Stomach (tissue), 9 donors: Measurements from ENCODE around the gene SCGB1D4. TPM values are rescaled to one million over a fixed set of nuclear protein-coding genes. Genes with fewer than 3 reads are reported as not detected.

Experiments used
- DNase-seq, 2 donors: peaks; one replicate each; pipeline versions ENCODE4 v3.0.0 to v3.0.0-alpha.2; 2013 to 2019
- H3K27ac ChIP-seq, 5 donors: fragments of 200-600 bp in 4 of 5; sonication (generic) in 4 of 5; one replicate each; pipeline ENCODE4 v1.5.1; 2013 to 2019; ENCODE audit warnings: mild to moderate bottlenecking in 1 of 5, moderate library complexity in 1 of 5
- H3K27me3 ChIP-seq, 3 donors: fragments of 200-600 bp; sonication (generic); one replicate each; pipeline ENCODE4 v1.5.1; 2017 to 2019; ENCODE audit warnings: mixed run types in 1 of 3
- H3K36me3 ChIP-seq, 4 donors: fragments of 200-600 bp; sonication (generic); 1 replicate in 3 of 4; 2 replicates in 1 of 4; pipeline ENCODE4 v1.5.1; 2016 to 2019
- H3K4me1 ChIP-seq, 4 donors: fragments of 200-600 bp; sonication (generic); one replicate each; pipeline ENCODE4 v1.5.1; 2016 to 2019
- H3K4me3 ChIP-seq, 4 donors: fragments of 200-600 bp; sonication (generic) in 3 of 4; one replicate each; pipeline ENCODE4 v1.5.1; 2016 to 2019; ENCODE audit warnings: mild to moderate bottlenecking in 1 of 4
- H3K9me3 ChIP-seq, 4 donors: fragments of 200-600 bp; sonication (generic); one replicate each; pipeline ENCODE4 v1.5.1; 2016 to 2019
- EP300 ChIP-seq: sonication (generic); formaldehyde crosslinking; IDR thresholded peaks from one replicate; pipeline ENCODE4 v1.6.1; 2017; ENCODE audit warnings: antibody characterized with exemption
- POLR2A ChIP-seq, 4 donors: fragments of 450-650 bp; IDR thresholded peaks; one replicate each; pipeline ENCODE4 v1.6.1; 2016; ENCODE audit warnings: antibody characterized with exemption in 4 of 4, control low read depth in 2 of 4, mild to moderate bottlenecking in 1 of 4, moderate library complexity in 1 of 4
- POLR2AphosphoS5 ChIP-seq, 3 donors: sonication (generic); formaldehyde crosslinking; IDR thresholded peaks; one replicate each; pipeline ENCODE4 v1.6.1; 2016; ENCODE audit warnings: antibody characterized with exemption in 3 of 3
- WGBS, 5 donors: extraction: QIAGEN DNeasy Blood & Tissue Kit in 3 of 5; methylation state at CpG; one replicate each; pipeline versions ENCODE4 v1.1.5 to v1.1.7; 2013 to 2018; 5-methylcytosine and 5-hydroxymethylcytosine counted together
- intact Hi-C: fragments of 100-400 bp; cut with DNase I; formaldehyde crosslinking; loops from one replicate; pipeline ENCODE4 v1.15.1; 2023; ENCODE audit warnings: low total_unique reads
- polyA plus RNA-seq, 3 donors: library from polyadenylated mRNA; stranded (reverse); fragments of 200-250 nt; gene quantifications; one replicate each; pipeline ENCODE4 v1.2.3, GENCODE V29; 2013
- total RNA-seq, 5 donors: library from RNA; depleted of rRNA; stranded (reverse); fragments of >200 nt; gene quantifications; one replicate each; pipeline versions ENCODE4 v1.1.0 to v1.2.3, GENCODE V29; 2014 to 2016
- TF ChIP-seq, protein P1 (sequence below), 7 experiments: fragments of 450-650 bp in 4 of 7; fragments of 200-600 bp in 3 of 7; sonication (generic) in 3 of 7; IDR thresholded peaks; one replicate each; pipeline ENCODE4 v1.5.1; 2016 to 2019; ENCODE audit warnings: antibody characterized with exemption in 7 of 7, control low read depth in 2 of 7, mild to moderate bottlenecking in 1 of 7
- donor health status: healthy with polysubstance abuse.
- donor health status: Bipolar disorder and iron deficiency.
- donor health status: healthy.

SCGB1D4 gene
- total and polyA plus RNA-seq, 8 donors, result not detected

DNA sequence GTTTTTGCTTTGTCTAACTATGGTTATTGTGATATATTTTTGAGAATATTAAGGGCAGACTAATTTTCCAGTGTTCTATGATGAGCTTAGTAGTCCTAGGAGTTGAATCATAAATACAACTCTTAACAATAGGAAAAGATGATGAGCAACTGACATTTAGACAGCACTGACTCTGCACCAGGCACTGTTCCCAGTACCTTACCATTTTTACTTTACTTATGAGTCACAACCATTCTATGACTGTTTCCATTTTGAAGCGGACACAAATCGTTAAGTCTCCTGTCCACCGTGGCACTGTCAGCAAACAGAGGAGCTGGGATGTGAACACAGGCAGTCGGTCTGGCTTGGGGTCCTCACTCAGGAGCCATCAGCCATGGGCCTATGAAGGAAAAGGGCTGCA lies 32.3 kb downstream of the SCGB1D4 start:
- intact Hi-C loops, result no loop called here
- no peak for DNase-seq
- peaks cover 0 to 8% (median 0%) of the 10 kb centered on the region in 3 donors for H3K27me3 ChIP-seq
- no peaks in the 10 kb centered on the region for H3K36me3 ChIP-seq
- no peaks in the 10 kb centered on the region for H3K4me1 ChIP-seq
- H3K9me3 ChIP-seq, result no peaks in the 10 kb centered on the region
- H3K4me3 ChIP-seq, result no peak overlapping the region
- TF ChIP-seq POLR2AphosphoS5 (IDR thresholded peaks at IDR 0.05) (no peak), EP300 (no peak), POLR2A (IDR thresholded peaks at IDR 0.05) (no peak)
- TF ChIP-seq, protein P1, sequence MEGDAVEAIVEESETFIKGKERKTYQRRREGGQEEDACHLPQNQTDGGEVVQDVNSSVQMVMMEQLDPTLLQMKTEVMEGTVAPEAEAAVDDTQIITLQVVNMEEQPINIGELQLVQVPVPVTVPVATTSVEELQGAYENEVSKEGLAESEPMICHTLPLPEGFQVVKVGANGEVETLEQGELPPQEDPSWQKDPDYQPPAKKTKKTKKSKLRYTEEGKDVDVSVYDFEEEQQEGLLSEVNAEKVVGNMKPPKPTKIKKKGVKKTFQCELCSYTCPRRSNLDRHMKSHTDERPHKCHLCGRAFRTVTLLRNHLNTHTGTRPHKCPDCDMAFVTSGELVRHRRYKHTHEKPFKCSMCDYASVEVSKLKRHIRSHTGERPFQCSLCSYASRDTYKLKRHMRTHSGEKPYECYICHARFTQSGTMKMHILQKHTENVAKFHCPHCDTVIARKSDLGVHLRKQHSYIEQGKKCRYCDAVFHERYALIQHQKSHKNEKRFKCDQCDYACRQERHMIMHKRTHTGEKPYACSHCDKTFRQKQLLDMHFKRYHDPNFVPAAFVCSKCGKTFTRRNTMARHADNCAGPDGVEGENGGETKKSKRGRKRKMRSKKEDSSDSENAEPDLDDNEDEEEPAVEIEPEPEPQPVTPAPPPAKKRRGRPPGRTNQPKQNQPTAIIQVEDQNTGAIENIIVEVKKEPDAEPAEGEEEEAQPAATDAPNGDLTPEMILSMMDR (IDR thresholded peaks at IDR 0.05), result no peak
- H3K27ac ChIP-seq, result no peak overlapping the region
- WGBS, 5 donors, result 59 to 68% (median 66%) methylated on average over 4 of the region's 4 CpGs

DNA sequence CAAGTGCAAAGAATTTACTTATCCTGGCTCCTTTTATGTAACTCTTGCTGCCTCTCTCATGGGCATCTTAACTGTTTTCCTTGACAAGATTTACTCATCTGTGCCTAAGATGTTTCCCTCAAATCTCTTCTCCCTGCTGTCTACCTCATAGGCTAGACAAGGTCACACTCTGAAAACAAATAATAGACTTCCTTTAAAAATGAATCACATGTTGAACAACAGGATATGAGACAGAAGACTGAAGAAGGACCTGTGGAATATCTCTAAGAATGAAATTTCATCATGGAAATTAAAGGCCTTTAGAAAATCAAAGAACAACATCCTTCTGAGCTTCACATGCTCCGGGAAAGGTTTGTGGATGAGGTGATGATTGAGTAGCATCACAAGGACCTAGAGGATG lies 34.9 kb downstream of the SCGB1D4 start:
- DNase-seq, result no peak

DNA sequence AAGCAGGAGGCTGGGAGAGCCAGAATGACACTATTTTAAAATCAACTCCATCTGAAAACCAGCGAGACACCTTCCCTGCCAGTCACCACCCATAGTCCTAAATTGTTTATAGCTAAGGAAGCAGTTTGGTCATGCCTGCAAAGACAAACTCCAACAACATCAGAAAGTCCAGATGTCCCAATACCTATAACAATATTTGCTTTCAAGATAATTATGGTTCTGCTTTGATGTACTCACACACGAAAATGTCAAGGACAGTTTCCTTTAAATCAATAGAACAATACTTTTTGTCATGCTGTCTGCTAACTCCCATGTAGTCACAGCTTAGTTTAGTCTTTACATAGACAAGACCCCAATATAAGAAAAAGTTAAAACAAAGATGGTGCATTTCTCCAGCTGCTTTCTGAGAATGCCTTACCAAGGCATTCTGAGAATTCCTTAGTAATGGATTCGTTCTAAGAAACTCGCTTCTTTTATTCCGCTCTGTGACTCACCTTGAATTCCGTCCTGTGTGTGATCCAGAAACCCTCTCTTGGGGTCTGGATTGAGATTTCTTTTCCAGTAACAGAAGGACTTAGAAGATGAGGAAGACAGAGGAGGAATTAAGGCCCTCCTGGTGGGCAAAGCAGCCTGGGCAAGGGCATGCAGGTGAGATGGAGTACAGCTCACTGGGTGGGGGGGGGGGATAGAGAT lies 38.5 kb downstream of the SCGB1D4 start:
- 62 to 69% (median 69%) methylated on average over 6 of the region's 6 CpGs for WGBS, 5 donors
- no peak for TF ChIP-seq EP300
- TF ChIP-seq, protein P1 (IDR thresholded peaks at IDR 0.05), result no peak
- TF ChIP-seq POLR2A (IDR thresholded peaks at IDR 0.05), result no peak
- no peak for TF ChIP-seq POLR2AphosphoS5 (IDR thresholded peaks at IDR 0.05)
- intact Hi-C loops, result no loop called here
- no peaks in the 10 kb centered on the region for H3K36me3 ChIP-seq
- H3K4me3 ChIP-seq, result no peak overlapping the region
- no peaks in the 10 kb centered on the region for H3K4me1 ChIP-seq
- no peak for DNase-seq
- no peaks in the 10 kb centered on the region for H3K9me3 ChIP-seq
- H3K27ac ChIP-seq, result no peak overlapping the region
- no peaks in the 10 kb centered on the region for H3K27me3 ChIP-seq

More for the DNA sequence above, 34.9 kb downstream of the SCGB1D4 start:
- intact Hi-C loops, result no loop called here
- Histone ChIP-seq H3K4me1 (no peaks in the 10 kb centered on the region), H3K36me3 (no peaks in the 10 kb centered on the region), H3K4me3 (no peak overlapping the region), H3K27ac (no peak overlapping the region), H3K27me3 (peaks cover 0 to 6% (median 0%) of the 10 kb centered on the region in 3 donors), H3K9me3 (no peaks in the 10 kb centered on the region)
- 82 to 87% (median 84%) methylated on average over 1 of the region's 1 CpG for WGBS, 5 donors
- TF ChIP-seq EP300 (no peak), POLR2AphosphoS5 (IDR thresholded peaks at IDR 0.05) (no peak), POLR2A (IDR thresholded peaks at IDR 0.05) (no peak)
- TF ChIP-seq, protein P1 (IDR thresholded peaks at IDR 0.05), result no peak

DNA sequence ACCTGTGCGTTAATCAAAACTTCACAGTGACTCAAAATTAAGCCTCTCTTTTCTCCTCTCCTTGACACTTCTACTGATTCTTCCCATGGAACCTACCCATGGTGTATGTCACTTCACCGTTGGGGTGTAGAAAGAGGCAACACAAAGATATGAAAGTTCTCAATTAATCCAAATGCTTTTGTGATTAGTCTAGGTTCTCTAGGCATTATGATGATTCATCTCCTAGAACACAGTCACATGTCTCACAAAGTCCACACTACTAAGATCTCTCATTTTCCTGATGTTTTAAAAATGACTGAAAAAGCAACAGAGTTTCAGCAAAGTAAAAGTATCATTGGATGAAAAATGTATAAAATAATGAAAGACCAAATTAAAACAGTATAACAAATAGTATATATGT lies 42.6 kb downstream of the SCGB1D4 start:
- Histone ChIP-seq H3K4me3 (no peak overlapping the region), H3K27ac (no peak overlapping the region), H3K4me1 (no peaks in the 10 kb centered on the region), H3K27me3 (no peaks in the 10 kb centered on the region), H3K36me3 (no peaks in the 10 kb centered on the region), H3K9me3 (peaks cover 5 to 33% (median 29%) of the 10 kb centered on the region in 4 donors)
- intact Hi-C loops, result no loop called here
- TF ChIP-seq EP300 (no peak), POLR2AphosphoS5 (IDR thresholded peaks at IDR 0.05) (no peak), POLR2A (IDR thresholded peaks at IDR 0.05) (no peak)
- TF ChIP-seq, protein P1 (IDR thresholded peaks at IDR 0.05), result no peak
- DNase-seq, result no peak
- 78 to 92% (median 85%) methylated on average over 2 of the region's 2 CpGs for WGBS, 5 donors
